Neural cell (in vitro differentiated cells): ENCODE data around the gene NLRC5. TPM values are rescaled to one million over a fixed set of nuclear protein-coding genes. Genes with fewer than 3 reads are reported as not detected.

ENCODE experiments used
- H2AFZ ChIP-seq: fragments of 200-600, 300-800 bp; sonication (generic), shearing (Covaris generic); 2 replicates; pipeline ENCODE4 v1.6.0; 2014; ENCODE audit warnings: low read depth, mild to moderate bottlenecking, antibody characterized with exemption, low read length, moderate library complexity
- H3F3A ChIP-seq: fragments of 200-600 bp; shearing (Covaris generic); 2 replicates; pipeline ENCODE4 v1.6.1; 2016; ENCODE audit warnings: mild to moderate bottlenecking, moderate library complexity, mixed read lengths, antibody characterized with exemption, low read length; ENCODE audit not compliant: insufficient read depth, poor library complexity, severe bottlenecking
- H3K27ac ChIP-seq: fragments of 200-600, 300-800 bp; sonication (generic), shearing (Covaris generic); 2 replicates; pipeline ENCODE4 v1.5.1; 2014; ENCODE audit warnings: mild to moderate bottlenecking, low read length, moderate library complexity
- H3K27me3 ChIP-seq: fragments of 300-800, 200-600 bp; sonication (generic), shearing (Covaris generic); 2 replicates; pipeline ENCODE4 v1.6.0; 2014; ENCODE audit warnings: mild to moderate bottlenecking, low read depth, low read length, moderate library complexity; ENCODE audit not compliant: insufficient read depth
- H3K36me3 ChIP-seq: fragments of 300-800, 200-600 bp; sonication (generic), shearing (Covaris generic); 2 replicates; pipeline ENCODE4 v1.5.1; 2014; ENCODE audit warnings: mild to moderate bottlenecking, antibody characterized with exemption, low read length, moderate library complexity; ENCODE audit not compliant: insufficient read depth
- H3K4me2 ChIP-seq: fragments of 300-800, 200-600 bp; sonication (generic), shearing (Covaris generic); 2 replicates; pipeline ENCODE4 v1.6.0; 2014; ENCODE audit warnings: mild to moderate bottlenecking, low read length
- H3K4me3 ChIP-seq: fragments of 300-800, 200-600 bp; sonication (generic), shearing (Covaris generic); 2 replicates; pipeline ENCODE4 v1.5.1; 2014; ENCODE audit warnings: mild to moderate bottlenecking, low read length, moderate library complexity
- H3K79me2 ChIP-seq: fragments of 200-600 bp; shearing (Covaris generic); replicated peaks from 2 replicates; pipeline ENCODE4 v1.6.0; 2014; ENCODE audit warnings: mild to moderate bottlenecking, low read length, moderate library complexity; ENCODE audit not compliant: insufficient read depth
- H3K9ac ChIP-seq: fragments of 300-800, 200-600 bp; sonication (generic), shearing (Covaris generic); 2 replicates; pipeline ENCODE4 v1.6.1; 2016; ENCODE audit warnings: mild to moderate bottlenecking, low read length, mixed read lengths
- H3K9me2 ChIP-seq: fragments of 200-600 bp; shearing (Covaris generic); 2 replicates; pipeline ENCODE4 v1.6.1; 2016; ENCODE audit warnings: mild to moderate bottlenecking, low read length, mixed read lengths; ENCODE audit not compliant: insufficient read depth
- H3K9me3 ChIP-seq: fragments of 200-600, 300-800 bp; sonication (generic), shearing (Covaris generic); 2 replicates; pipeline ENCODE4 v1.6.1; 2016; ENCODE audit warnings: mild to moderate bottlenecking, mixed run types, low read length, moderate library complexity, mixed read lengths
- H4K20me1 ChIP-seq: fragments of 200-600 bp; shearing (Covaris generic); 2 replicates; pipeline ENCODE4 v1.6.1; 2016; ENCODE audit warnings: mild to moderate bottlenecking, mixed run types; ENCODE audit not compliant: insufficient read depth
- EP300 ChIP-seq: fragments of 450-650 bp; conservative IDR thresholded peaks from 2 replicates; pipeline ENCODE4 v1.6.1; 2014; ENCODE audit warnings: antibody characterized with exemption, mild to moderate bottlenecking, moderate library complexity; ENCODE audit not compliant: poor library complexity, severe bottlenecking
- EZH2 ChIP-seq: fragments of 200-600, 300-800 bp; shearing (Covaris generic), sonication (generic); IDR thresholded peaks from 2 replicates; pipeline ENCODE4 v1.6.1; 2014; ENCODE audit warnings: antibody characterized with exemption, low read length, borderline replicate concordance, mild to moderate bottlenecking; ENCODE audit not compliant: insufficient read depth, poor library complexity, severe bottlenecking
- MXI1 ChIP-seq: fragments of 450-650 bp; conservative IDR thresholded peaks from 2 replicates; pipeline ENCODE4 v1.6.1; 2014; ENCODE audit warnings: antibody characterized with exemption, mild to moderate bottlenecking; ENCODE audit not compliant: poor library complexity, severe bottlenecking
- POLR2AphosphoS5 ChIP-seq: IDR thresholded peaks from 2 replicates; pipeline ENCODE4 v1.6.1; 2012
- RAD21 ChIP-seq: fragments of 450-650 bp; conservative IDR thresholded peaks from 2 replicates; pipeline ENCODE4 v1.6.1; 2014; ENCODE audit warnings: antibody characterized with exemption, mild to moderate bottlenecking, moderate library complexity
- SMC3 ChIP-seq: fragments of 450-650 bp; conservative IDR thresholded peaks from 2 replicates; pipeline ENCODE4 v1.6.1; 2014; ENCODE audit warnings: antibody characterized with exemption, mild to moderate bottlenecking, moderate library complexity; ENCODE audit not compliant: poor library complexity
- TAF1 ChIP-seq: IDR thresholded peaks from 2 replicates; pipeline ENCODE4 v1.6.1; 2012; ENCODE audit warnings: low read depth
- polyA plus RNA-seq: library from polyadenylated mRNA; depleted of rRNA; stranded (reverse); fragments of >200 nt; gene quantifications from 2 replicates; pipeline ENCODE4 v1.2.3, GENCODE V29; 2014
- TF ChIP-seq, protein P1 (sequence below): IDR thresholded peaks from 2 replicates; pipeline ENCODE4 v1.6.1; 2012; ENCODE audit warnings: borderline replicate concordance
- TF ChIP-seq, protein P2 (sequence below): fragments of 450-650 bp; IDR thresholded peaks from 2 replicates; pipeline ENCODE4 v1.5.1; 2014; ENCODE audit warnings: antibody characterized with exemption, mild to moderate bottlenecking, moderate library complexity; ENCODE audit not compliant: poor library complexity, severe bottlenecking

NLRC5 gene
- polyA plus RNA-seq, 1 donor from 2014 or later: not detected

DNA sequence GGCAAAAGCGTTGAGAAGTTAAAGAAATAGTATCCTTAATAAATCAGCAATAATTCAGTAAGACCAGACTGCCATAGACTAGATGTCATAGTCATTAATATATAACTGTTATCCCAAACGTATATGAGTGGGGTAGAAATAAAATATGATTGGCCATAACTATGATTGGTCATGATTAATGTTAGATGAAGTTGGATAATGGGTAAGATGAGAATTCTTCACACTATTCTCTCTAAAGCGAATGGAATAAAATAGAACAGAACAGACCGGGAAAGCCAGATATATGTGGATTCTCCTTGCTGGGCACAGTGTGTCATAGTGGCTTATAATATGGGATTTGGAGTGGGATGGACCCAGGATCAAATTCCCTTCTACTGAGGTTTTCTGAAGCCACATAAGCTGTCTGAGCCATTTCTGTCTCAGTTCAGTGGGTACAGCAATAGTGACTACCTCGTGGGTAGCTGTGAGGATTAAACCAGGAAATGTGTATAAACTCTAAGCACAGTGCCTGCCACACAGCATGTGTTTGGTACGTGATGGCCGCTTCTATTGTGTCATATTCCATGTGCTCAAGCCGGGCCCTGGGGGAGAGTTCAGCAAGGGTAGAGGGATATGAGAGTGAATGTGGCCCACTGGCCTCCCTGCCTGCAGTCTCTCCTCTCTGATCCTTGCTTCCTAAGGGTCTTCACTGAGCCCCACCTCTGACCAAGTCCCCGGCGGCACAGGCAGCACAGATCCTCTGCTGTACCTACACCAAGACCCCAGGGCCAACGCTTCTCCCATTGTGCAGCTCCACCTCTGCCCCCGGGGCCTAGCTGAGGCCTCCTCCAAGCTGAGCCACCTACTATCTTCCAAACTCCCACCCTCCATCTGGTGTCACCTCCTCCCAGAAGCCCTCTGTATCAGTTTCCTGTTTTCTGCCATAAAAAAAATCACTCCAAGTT is 23.9 kb upstream of the NLRC5 start:
- H3K27ac ChIP-seq: no peak overlapping the region
- no peak overlapping the region for H2AFZ ChIP-seq
- no peak overlapping the region for H3K9ac ChIP-seq

DNA sequence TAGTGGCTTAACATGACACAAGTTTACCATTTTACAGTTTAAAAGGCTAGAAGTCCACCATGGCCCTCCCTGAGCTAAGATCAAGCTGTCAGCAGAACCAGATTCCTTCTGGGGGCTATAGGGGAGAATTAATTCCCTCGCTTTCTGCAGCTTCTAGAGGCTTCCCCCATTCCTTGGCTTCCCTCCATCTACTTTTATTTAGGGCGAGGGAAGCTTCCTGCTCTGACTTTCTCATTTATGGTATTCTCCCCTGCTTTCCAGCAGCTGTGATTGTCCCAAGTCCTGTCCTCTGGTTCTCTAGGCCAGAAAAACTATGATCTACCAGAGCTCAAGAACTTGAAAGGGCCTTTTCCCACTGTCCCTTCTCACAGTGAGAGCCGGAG is 23.3 kb upstream of the NLRC5 start:
- Histone ChIP-seq H3K9ac (no peak overlapping the region), H3K9me3 (no peaks in the 10 kb centered on the region), H3K4me3 (no peak overlapping the region), H4K20me1 (no peaks in the 10 kb centered on the region), H3K9me2 (no peaks in the 10 kb centered on the region), H2AFZ (no peak overlapping the region), H3K79me2 (no peaks in the 10 kb centered on the region), H3K36me3 (no peaks in the 10 kb centered on the region), H3K27ac (no peak overlapping the region), H3F3A (no peaks in the 10 kb centered on the region), H3K4me2 (no peak overlapping the region), H3K27me3 (no peaks in the 10 kb centered on the region)
- TF ChIP-seq EP300: no peak
- no peak for TF ChIP-seq SMC3
- TF ChIP-seq TAF1: no peak
- TF ChIP-seq MXI1: no peak
- TF ChIP-seq, protein P1, sequence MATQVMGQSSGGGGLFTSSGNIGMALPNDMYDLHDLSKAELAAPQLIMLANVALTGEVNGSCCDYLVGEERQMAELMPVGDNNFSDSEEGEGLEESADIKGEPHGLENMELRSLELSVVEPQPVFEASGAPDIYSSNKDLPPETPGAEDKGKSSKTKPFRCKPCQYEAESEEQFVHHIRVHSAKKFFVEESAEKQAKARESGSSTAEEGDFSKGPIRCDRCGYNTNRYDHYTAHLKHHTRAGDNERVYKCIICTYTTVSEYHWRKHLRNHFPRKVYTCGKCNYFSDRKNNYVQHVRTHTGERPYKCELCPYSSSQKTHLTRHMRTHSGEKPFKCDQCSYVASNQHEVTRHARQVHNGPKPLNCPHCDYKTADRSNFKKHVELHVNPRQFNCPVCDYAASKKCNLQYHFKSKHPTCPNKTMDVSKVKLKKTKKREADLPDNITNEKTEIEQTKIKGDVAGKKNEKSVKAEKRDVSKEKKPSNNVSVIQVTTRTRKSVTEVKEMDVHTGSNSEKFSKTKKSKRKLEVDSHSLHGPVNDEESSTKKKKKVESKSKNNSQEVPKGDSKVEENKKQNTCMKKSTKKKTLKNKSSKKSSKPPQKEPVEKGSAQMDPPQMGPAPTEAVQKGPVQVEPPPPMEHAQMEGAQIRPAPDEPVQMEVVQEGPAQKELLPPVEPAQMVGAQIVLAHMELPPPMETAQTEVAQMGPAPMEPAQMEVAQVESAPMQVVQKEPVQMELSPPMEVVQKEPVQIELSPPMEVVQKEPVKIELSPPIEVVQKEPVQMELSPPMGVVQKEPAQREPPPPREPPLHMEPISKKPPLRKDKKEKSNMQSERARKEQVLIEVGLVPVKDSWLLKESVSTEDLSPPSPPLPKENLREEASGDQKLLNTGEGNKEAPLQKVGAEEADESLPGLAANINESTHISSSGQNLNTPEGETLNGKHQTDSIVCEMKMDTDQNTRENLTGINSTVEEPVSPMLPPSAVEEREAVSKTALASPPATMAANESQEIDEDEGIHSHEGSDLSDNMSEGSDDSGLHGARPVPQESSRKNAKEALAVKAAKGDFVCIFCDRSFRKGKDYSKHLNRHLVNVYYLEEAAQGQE: no peak
- TF ChIP-seq EZH2: no peak
- TF ChIP-seq POLR2AphosphoS5: no peak
- no peak for TF ChIP-seq RAD21
- TF ChIP-seq, protein P2, sequence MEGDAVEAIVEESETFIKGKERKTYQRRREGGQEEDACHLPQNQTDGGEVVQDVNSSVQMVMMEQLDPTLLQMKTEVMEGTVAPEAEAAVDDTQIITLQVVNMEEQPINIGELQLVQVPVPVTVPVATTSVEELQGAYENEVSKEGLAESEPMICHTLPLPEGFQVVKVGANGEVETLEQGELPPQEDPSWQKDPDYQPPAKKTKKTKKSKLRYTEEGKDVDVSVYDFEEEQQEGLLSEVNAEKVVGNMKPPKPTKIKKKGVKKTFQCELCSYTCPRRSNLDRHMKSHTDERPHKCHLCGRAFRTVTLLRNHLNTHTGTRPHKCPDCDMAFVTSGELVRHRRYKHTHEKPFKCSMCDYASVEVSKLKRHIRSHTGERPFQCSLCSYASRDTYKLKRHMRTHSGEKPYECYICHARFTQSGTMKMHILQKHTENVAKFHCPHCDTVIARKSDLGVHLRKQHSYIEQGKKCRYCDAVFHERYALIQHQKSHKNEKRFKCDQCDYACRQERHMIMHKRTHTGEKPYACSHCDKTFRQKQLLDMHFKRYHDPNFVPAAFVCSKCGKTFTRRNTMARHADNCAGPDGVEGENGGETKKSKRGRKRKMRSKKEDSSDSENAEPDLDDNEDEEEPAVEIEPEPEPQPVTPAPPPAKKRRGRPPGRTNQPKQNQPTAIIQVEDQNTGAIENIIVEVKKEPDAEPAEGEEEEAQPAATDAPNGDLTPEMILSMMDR: no peak

More for the DNA sequence above, 23.9 kb upstream of the NLRC5 start:
- no peak overlapping the region for H3K4me3 ChIP-seq
- no peaks in the 10 kb centered on the region for H3K36me3 ChIP-seq
- H3K4me2 ChIP-seq: no peak overlapping the region
- no peak for TF ChIP-seq RAD21
- H3K9me2 ChIP-seq: no peaks in the 10 kb centered on the region
- H3F3A ChIP-seq: no peaks in the 10 kb centered on the region
- H3K9me3 ChIP-seq: no peaks in the 10 kb centered on the region
- H3K27me3 ChIP-seq: no peaks in the 10 kb centered on the region
- no peaks in the 10 kb centered on the region for H3K79me2 ChIP-seq
- no peaks in the 10 kb centered on the region for H4K20me1 ChIP-seq
